Bronchial epithelial cell (primary cell): ENCODE data around the gene KCNF1. TPM values are rescaled to one million over a fixed set of nuclear protein-coding genes. Genes with fewer than 3 reads are reported as not detected.

Experiments
- DNase-seq: peaks from one replicate; pipeline ENCODE4 v3.0.0-alpha.2; 2010; ENCODE audit warnings: low read depth
- FAIRE-seq: peaks from 2 replicates; lab custom pipeline; 2011; peaks lifted over from hg19 to GRCh38; lab: Jason Lieb, UNC
- H3K27me3 ChIP-seq: 2 replicates; pipeline ENCODE4 v1.5.1; 2011; ENCODE audit warnings: low read length; ENCODE audit not compliant: control insufficient read depth, insufficient read depth
- H3K36me3 ChIP-seq: 2 replicates; pipeline ENCODE4 v1.5.1; 2011; ENCODE audit warnings: low read length; ENCODE audit not compliant: control insufficient read depth, insufficient read depth
- H3K4me3 ChIP-seq: 2 replicates; pipeline ENCODE4 v1.5.1; 2011; ENCODE audit warnings: mild to moderate bottlenecking, low read depth, low read length, control low read depth
- total RNA-seq: library from RNA; depleted of rRNA; stranded (reverse); fragments of >200 nt; gene quantifications from 2 replicates; pipeline ENCODE4 v1.2.1, GENCODE V29; 2014
- TF ChIP-seq, protein P1 (sequence below): IDR thresholded peaks from 2 replicates; pipeline ENCODE4 v1.5.1; 2011; ENCODE audit warnings: mild to moderate bottlenecking, moderate library complexity, low read length, control low read depth, inconsistent platforms; ENCODE audit not compliant: insufficient read depth, severe bottlenecking

Gene KCNF1
- total RNA-seq, 1 donor from 2014 or later = not detected

- TF ChIP-seq, protein P1, sequence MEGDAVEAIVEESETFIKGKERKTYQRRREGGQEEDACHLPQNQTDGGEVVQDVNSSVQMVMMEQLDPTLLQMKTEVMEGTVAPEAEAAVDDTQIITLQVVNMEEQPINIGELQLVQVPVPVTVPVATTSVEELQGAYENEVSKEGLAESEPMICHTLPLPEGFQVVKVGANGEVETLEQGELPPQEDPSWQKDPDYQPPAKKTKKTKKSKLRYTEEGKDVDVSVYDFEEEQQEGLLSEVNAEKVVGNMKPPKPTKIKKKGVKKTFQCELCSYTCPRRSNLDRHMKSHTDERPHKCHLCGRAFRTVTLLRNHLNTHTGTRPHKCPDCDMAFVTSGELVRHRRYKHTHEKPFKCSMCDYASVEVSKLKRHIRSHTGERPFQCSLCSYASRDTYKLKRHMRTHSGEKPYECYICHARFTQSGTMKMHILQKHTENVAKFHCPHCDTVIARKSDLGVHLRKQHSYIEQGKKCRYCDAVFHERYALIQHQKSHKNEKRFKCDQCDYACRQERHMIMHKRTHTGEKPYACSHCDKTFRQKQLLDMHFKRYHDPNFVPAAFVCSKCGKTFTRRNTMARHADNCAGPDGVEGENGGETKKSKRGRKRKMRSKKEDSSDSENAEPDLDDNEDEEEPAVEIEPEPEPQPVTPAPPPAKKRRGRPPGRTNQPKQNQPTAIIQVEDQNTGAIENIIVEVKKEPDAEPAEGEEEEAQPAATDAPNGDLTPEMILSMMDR = no peak
Observed at GRCh38 chr2:10878268-10878915, 33.3 kb upstream of the KCNF1 start.

DNA sequence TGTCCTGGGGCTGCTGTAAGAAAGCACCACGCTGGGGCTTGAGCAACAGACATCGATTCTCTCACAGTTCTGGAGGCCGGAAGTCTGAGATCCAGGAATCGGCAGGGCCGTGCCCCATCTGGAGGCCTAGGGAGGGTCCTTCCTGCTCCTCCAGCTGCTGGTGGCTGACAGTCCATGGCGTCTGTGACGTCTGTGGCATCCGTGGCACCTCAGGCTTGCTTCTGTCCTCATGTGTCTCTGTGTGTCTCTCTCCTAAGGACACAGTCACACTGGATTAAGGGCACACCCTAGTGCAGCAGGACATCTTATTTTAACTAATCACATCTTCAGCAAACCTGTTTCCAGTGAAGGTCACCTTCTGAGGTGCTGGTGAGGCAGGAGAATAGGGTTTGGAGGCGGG, 32.6 kb upstream of the KCNF1 start:
- FAIRE-seq = no peak
- Histone ChIP-seq H3K27me3 (no peaks in the 10 kb centered on the region), H3K36me3 (no peaks in the 10 kb centered on the region), H3K4me3 (no peak overlapping the region)
- TF ChIP-seq, protein P1 = no peak
- DNase-seq = no peak

More at GRCh38 chr2:10878268-10878915, 33.3 kb upstream of the KCNF1 start:
- H3K27me3 ChIP-seq = no peaks in the 10 kb centered on the region
- no peaks in the 10 kb centered on the region for H3K36me3 ChIP-seq
- FAIRE-seq (no peak), DNase-seq (no peak)
- H3K4me3 ChIP-seq = no peak overlapping the region

DNA sequence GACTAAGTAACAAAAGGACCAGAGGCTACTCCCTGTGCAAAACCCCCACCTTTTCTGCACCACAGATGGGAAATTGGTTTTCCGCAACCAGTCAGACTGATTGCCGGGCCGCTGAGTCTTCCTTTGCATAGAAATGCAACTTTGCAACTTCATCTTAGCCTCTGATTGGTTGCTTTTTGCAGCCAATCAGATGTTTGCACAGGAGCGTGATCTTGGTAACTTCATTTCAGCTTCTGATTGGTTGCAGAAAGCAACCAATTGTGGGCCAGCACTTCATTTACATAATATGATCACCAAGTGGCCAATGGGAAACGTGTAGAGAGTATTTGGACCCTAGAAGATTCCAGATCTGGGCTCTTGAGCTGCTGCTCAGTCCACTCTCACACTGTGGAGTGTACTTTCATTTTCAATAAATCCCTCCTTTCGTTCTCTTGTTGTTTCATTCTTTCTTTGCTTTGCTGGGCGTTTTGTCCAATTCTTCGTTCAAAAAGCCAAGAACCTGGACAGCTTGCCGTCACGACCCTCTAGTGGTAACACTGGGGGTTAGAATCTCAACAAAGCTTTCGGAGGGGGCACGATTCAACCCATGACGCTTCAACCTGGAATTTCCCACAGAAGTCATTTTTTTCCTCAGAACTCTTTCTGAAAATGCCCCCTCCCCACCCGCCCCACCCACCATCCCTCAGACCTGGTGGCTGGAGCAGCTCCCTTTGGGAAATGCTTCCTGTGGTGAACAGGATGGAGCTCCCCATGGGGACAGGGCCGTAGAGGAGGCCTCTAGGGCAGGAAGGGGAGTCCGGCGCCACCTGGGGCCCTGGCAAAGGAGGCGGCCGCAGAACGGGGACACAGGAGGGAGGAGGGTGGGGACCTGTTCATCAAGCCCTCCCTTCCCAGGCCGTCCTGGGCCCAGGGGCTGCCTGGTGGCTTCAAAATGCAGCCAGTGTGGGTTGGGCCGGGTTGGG, 31.8 kb upstream of the KCNF1 start:
- DNase-seq (no peak), FAIRE-seq (no peak)
- no peaks in the 10 kb centered on the region for H3K36me3 ChIP-seq
- no peak overlapping the region for H3K4me3 ChIP-seq
- no peaks in the 10 kb centered on the region for H3K27me3 ChIP-seq
- TF ChIP-seq, protein P1 = no peak

DNA sequence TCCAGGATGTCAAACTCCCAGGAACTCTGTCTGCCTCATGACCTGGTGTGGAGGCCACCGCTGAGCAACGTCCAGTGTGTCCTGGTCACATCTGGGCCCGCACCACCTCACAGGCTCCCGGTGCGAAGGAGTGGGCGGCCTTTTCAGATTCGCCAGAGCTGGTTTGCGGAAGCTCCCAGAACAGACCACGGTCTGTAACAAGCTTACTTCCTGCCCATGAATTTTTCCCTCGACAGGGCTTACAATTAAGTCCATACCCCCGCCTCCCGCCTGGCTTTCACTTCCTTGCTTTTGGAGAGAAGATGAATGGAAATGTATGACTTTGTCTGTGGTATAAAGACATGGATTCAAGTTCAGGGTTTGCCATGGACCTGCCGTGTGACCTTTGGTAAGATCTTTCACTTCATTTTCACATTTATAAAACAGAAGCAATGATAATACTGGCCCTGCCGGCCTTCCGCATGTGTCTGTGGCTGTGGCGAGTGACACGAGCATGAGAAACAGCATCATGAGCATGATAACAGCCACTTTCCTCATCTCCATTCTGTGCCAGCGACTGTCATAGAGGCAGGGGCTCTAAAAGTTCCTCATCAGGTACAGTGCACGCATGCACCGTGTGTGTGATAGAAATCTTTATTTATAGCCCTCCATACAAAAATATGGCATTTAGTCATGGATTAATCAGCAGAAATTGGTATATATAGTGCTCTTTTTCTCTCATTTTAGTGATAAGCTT, 31.0 kb upstream of the KCNF1 start:
- Histone ChIP-seq H3K27me3 (no peaks in the 10 kb centered on the region), H3K4me3 (no peak overlapping the region), H3K36me3 (no peaks in the 10 kb centered on the region)
- no peak for FAIRE-seq
- no peak for DNase-seq
- TF ChIP-seq, protein P1 = no peak

GRCh38 chr2:10882568-10882967, 29.2 kb upstream of the KCNF1 start:
- DNase-seq (no peak), FAIRE-seq (no peak)
- Histone ChIP-seq H3K36me3 (no peaks in the 10 kb centered on the region), H3K4me3 (no peak overlapping the region), H3K27me3 (no peaks in the 10 kb centered on the region)
- TF ChIP-seq, protein P1 = no peak
